Activated CD4-positive, alpha-beta memory T cell treated with anti-CD3 and anti-CD28 coated beads for 36 hours (primary cell): ENCODE data around the gene CEMP1. TPM values are rescaled to one million over a fixed set of nuclear protein-coding genes. Genes with fewer than 3 reads are reported as not detected.

Experiments used
- CTCF ChIA-PET: fragments of 350-600 bp; sonication (Branson Sonifier 250); formaldehyde crosslinking; loops from one replicate; lab custom pipeline; 2021; ENCODE audit warnings: antibody characterized with exemption, inconsistent platforms; lab: Charles Lee
- POLR2A ChIA-PET: fragments of 350-600 bp; sonication (Branson Sonifier 250); formaldehyde crosslinking; loops from one replicate; lab custom pipeline; 2021; ENCODE audit warnings: antibody characterized with exemption; lab: Charles Lee
- DNase-seq: peaks from one replicate; pipeline ENCODE4 v3.0.0-alpha.2; 2020
- H3K27ac Mint-ChIP-seq: one replicate; pipeline ENCODE4 v1.8.0; 2021; ENCODE audit warnings: mixed read lengths
- H3K27me3 Mint-ChIP-seq: one replicate; pipeline ENCODE4 v1.8.0; 2021; ENCODE audit warnings: mixed read lengths
- H3K36me3 Mint-ChIP-seq: one replicate; pipeline ENCODE4 v1.8.0; 2021; ENCODE audit warnings: mixed read lengths
- H3K4me1 Mint-ChIP-seq: one replicate; pipeline ENCODE4 v1.8.0; 2021; ENCODE audit warnings: low read depth, mixed read lengths
- H3K4me3 Mint-ChIP-seq: one replicate; pipeline ENCODE4 v1.8.0; 2021; ENCODE audit warnings: mild to moderate bottlenecking, mixed read lengths
- H3K9me3 Mint-ChIP-seq: one replicate; pipeline ENCODE4 v1.8.0; 2021; ENCODE audit warnings: mixed read lengths
- intact Hi-C: fragments of 100-400 bp; cut with micrococcal nuclease; formaldehyde crosslinking; loops from one replicate; pipeline ENCODE4 v1.15.1; 2023
- total RNA-seq, 2 experiments: library from RNA; stranded (reverse); gene quantifications; one replicate each; pipeline ENCODE4 v1.2.3, GENCODE V29; 2021

Gene CEMP1
- total RNA-seq, 2 experiments from 2014 or later, result not detected

GRCh38 chr16:2486645-2487516 is 44.3 kb downstream of the CEMP1 start:
- ChIA-PET CTCF (interaction anchor here (0.7 to 2.4 kb wide), 5 partner anchors 12 to 144 kb away, joined by 3 to 14 read pairs (median 3); partner anchors contain the start of genes TBC1D24 and TEDC2), POLR2A (no interaction called here)
- intact Hi-C loops, result loop anchor here (1.0 to 2.0 kb wide), 2 partner anchors 54 to 147 kb away; partner anchors contain the start of gene ABCA3
- DNase-seq, result peak; percentile 89
- H3K27ac Mint-ChIP-seq, result peak overlapping the region; percentile 38
- no peaks in the 10 kb centered on the region for H3K27me3 Mint-ChIP-seq
- H3K36me3 Mint-ChIP-seq, result no peaks in the 10 kb centered on the region
- peak overlapping the region; percentile 41 for H3K4me3 Mint-ChIP-seq
- H3K9me3 Mint-ChIP-seq, result no peaks in the 10 kb centered on the region
- H3K4me1 Mint-ChIP-seq, result peaks cover 13% of the 10 kb centered on the region

- DNase-seq, result no peak
- POLR2A ChIA-PET, result interaction anchor here (1.0 kb wide), 1 partner anchor 25 kb away, joined by 3 read pairs; no protein-coding TSS in a partner anchor
- CTCF ChIA-PET, result interaction anchor here (1.4 to 2.4 kb wide), 3 partner anchors 11 to 15 kb away, joined by 3 to 14 read pairs (median 8); partner anchors contain the start of gene TBC1D24
- Mint-ChIP-seq H3K27me3 (no peaks in the 10 kb centered on the region), H3K36me3 (no peaks in the 10 kb centered on the region), H3K4me3 (no peak overlapping the region), H3K4me1 (peaks cover 13% of the 10 kb centered on the region), H3K9me3 (no peaks in the 10 kb centered on the region), H3K27ac (no peak overlapping the region)
- intact Hi-C loops, result loop anchor here (2.0 kb wide), 1 partner anchor 53 kb away; no protein-coding TSS in a partner anchor
Observed at GRCh38 chr16:2485811-2486507, 45.2 kb downstream of the CEMP1 start.

GRCh38 chr16:2484898-2485508 is 46.2 kb downstream of the CEMP1 start:
- Mint-ChIP-seq H3K27ac (no peak overlapping the region), H3K9me3 (no peaks in the 10 kb centered on the region), H3K4me1 (peaks cover 13% of the 10 kb centered on the region), H3K27me3 (no peaks in the 10 kb centered on the region), H3K36me3 (no peaks in the 10 kb centered on the region), H3K4me3 (no peak overlapping the region)
- DNase-seq, result no peak
- ChIA-PET POLR2A (interaction anchor here (1.0 kb wide), 1 partner anchor 24 kb away, joined by 3 read pairs; no protein-coding TSS in a partner anchor), CTCF (interaction anchor here (1.4 kb wide), 1 partner anchor 16 kb away, joined by 3 read pairs; no protein-coding TSS in a partner anchor)
- intact Hi-C loops, result no loop called here

- Mint-ChIP-seq H3K4me3 (no peak overlapping the region), H3K9me3 (no peaks in the 10 kb centered on the region), H3K4me1 (peaks cover 13% of the 10 kb centered on the region), H3K27me3 (no peaks in the 10 kb centered on the region), H3K36me3 (no peaks in the 10 kb centered on the region), H3K27ac (no peak overlapping the region)
- ChIA-PET CTCF (interaction anchor here (1.4 kb wide), 1 partner anchor 17 kb away, joined by 3 read pairs; no protein-coding TSS in a partner anchor), POLR2A (no interaction called here)
- DNase-seq, result no peak
- intact Hi-C loops, result no loop called here
Observed at GRCh38 chr16:2483939-2484897, 47.0 kb downstream of the CEMP1 start.

GRCh38 chr16:2482708-2483534 is 48.3 kb downstream of the CEMP1 start:
- H3K27ac Mint-ChIP-seq, result no peak overlapping the region
- ChIA-PET POLR2A (no interaction called here), CTCF (interaction anchor here (0.6 to 1.0 kb wide), 2 partner anchors 18 to 232 kb away, joined by 3 to 4 read pairs; no protein-coding TSS in a partner anchor)

GRCh38 chr16:2482249-2482648 is 49.0 kb downstream of the CEMP1 start:
- POLR2A ChIA-PET, result no interaction called here

More at GRCh38 chr16:2482708-2483534, 48.3 kb downstream of the CEMP1 start:
- DNase-seq, result no peak
- Mint-ChIP-seq H3K4me1 (peaks cover 13% of the 10 kb centered on the region), H3K27me3 (no peaks in the 10 kb centered on the region), H3K4me3 (no peak overlapping the region), H3K9me3 (no peaks in the 10 kb centered on the region), H3K36me3 (no peaks in the 10 kb centered on the region)
- intact Hi-C loops, result no loop called here

GRCh38 chr16:2481676-2482075 is 49.5 kb downstream of the CEMP1 start:
- Mint-ChIP-seq H3K9me3 (no peaks in the 10 kb centered on the region), H3K36me3 (no peaks in the 10 kb centered on the region), H3K27me3 (no peaks in the 10 kb centered on the region), H3K27ac (no peak overlapping the region), H3K4me3 (no peak overlapping the region), H3K4me1 (peaks cover 3% of the 10 kb centered on the region)
- CTCF ChIA-PET, result no interaction called here
- POLR2A ChIA-PET, result no interaction called here
- intact Hi-C loops, result no loop called here
- no peak for DNase-seq

More at GRCh38 chr16:2482249-2482648, 49.0 kb downstream of the CEMP1 start:
- Mint-ChIP-seq H3K27ac (no peak overlapping the region), H3K27me3 (no peaks in the 10 kb centered on the region), H3K9me3 (no peaks in the 10 kb centered on the region), H3K4me1 (peaks cover 9% of the 10 kb centered on the region), H3K4me3 (no peak overlapping the region), H3K36me3 (no peaks in the 10 kb centered on the region)
- intact Hi-C loops, result no loop called here
- DNase-seq, result no peak
- CTCF ChIA-PET, result no interaction called here

- POLR2A ChIA-PET, result no interaction called here
- Mint-ChIP-seq H3K4me3 (no peak overlapping the region), H3K27me3 (no peaks in the 10 kb centered on the region)
Observed at GRCh38 chr16:2480948-2481347, 50.3 kb downstream of the CEMP1 start.

More at GRCh38 chr16:2480948-2481347, 50.3 kb downstream of the CEMP1 start:
- intact Hi-C loops, result no loop called here
- H3K27ac Mint-ChIP-seq, result no peak overlapping the region
- peaks cover 6% of the 10 kb centered on the region for H3K4me1 Mint-ChIP-seq
- H3K36me3 Mint-ChIP-seq, result no peaks in the 10 kb centered on the region
- no peaks in the 10 kb centered on the region for H3K9me3 Mint-ChIP-seq
- no peak for DNase-seq
- CTCF ChIA-PET, result no interaction called here
